ENCODE data around the gene PAM.

- TF ChIP-seq CTCF (IDR thresholded peaks at IDR 0.05): no peak
- TF ChIP-seq POLR2A (IDR thresholded peaks at IDR 0.05): no peak
These were observed 100.7 kb downstream of the PAM start for GRCh38 chr5:102855681-102856388.

Data from prostate gland (tissue), 2 donors.